ENCODE results near the gene SLC26A11.
"Not testable (repeated sequence)": the region's sequence is repeated elsewhere in the genome, so short reads cannot be mapped to it uniquely, and the experiment has no call there.

SLC26A11 gene

GRCh38 chr17:80261159-80261894 lies 41.1 kb downstream of the SLC26A11 start:
- DNase-seq (ENCODE audit: low spot score): peak; percentile 34

GRCh38 chr17:80261895-80262279 lies 41.7 kb downstream of the SLC26A11 start:
- no peak for DNase-seq (ENCODE audit: low spot score)

GRCh38 chr17:80262291-80262690 lies 42.1 kb downstream of the SLC26A11 start:
- DNase-seq (ENCODE audit: low spot score): no peak

GRCh38 chr17:80262775-80263244 lies 42.6 kb downstream of the SLC26A11 start:
- no peak for DNase-seq (ENCODE audit: low spot score)

- peak; percentile 86 for DNase-seq (ENCODE audit: low spot score)
Measured at GRCh38 chr17:80263253-80264204, 43.3 kb downstream of the SLC26A11 start.

GRCh38 chr17:80264205-80265075 lies 44.2 kb downstream of the SLC26A11 start:
- no peak for DNase-seq (ENCODE audit: low spot score)

GRCh38 chr17:80265205-80266068 lies 45.2 kb downstream of the SLC26A11 start:
- DNase-seq (ENCODE audit: low spot score): no peak

- DNase-seq (ENCODE audit: low spot score): no peak
Measured at GRCh38 chr17:80267391-80267790, 47.2 kb downstream of the SLC26A11 start.

- no peak for DNase-seq (ENCODE audit: low spot score)
Measured at GRCh38 chr17:80268427-80268826, 48.2 kb downstream of the SLC26A11 start.

- DNase-seq (ENCODE audit: low spot score): no peak
Measured at GRCh38 chr17:80269405-80269807, 49.2 kb downstream of the SLC26A11 start.

- DNase-seq (ENCODE audit: low spot score): no peak
Measured at GRCh38 chr17:80270104-80270503, 49.9 kb downstream of the SLC26A11 start.

GRCh38 chr17:80270836-80271235 lies 50.6 kb downstream of the SLC26A11 start:
- peak; percentile 79 for DNase-seq (ENCODE audit: low spot score)

- DNase-seq (ENCODE audit: low spot score): no peak
Measured at GRCh38 chr17:80272366-80272765, 52.1 kb downstream of the SLC26A11 start.

GRCh38 chr17:80274331-80274730 lies 54.1 kb downstream of the SLC26A11 start:
- DNase-seq (ENCODE audit: low spot score): no peak

- DNase-seq (ENCODE audit: low spot score): no peak
Measured at GRCh38 chr17:80274871-80275449, 54.7 kb downstream of the SLC26A11 start.

GRCh38 chr17:80275857-80276256 lies 55.6 kb downstream of the SLC26A11 start:
- not testable (repeated sequence) for DNase-seq (ENCODE audit: low spot score)

GRCh38 chr17:80277751-80278671 lies 57.8 kb downstream of the SLC26A11 start:
- DNase-seq (ENCODE audit: low spot score): no peak

GRCh38 chr17:80279895-80280294 lies 59.7 kb downstream of the SLC26A11 start:
- peak; percentile 79 for DNase-seq (ENCODE audit: low spot score)

GRCh38 chr17:80281516-80281915 lies 61.3 kb downstream of the SLC26A11 start:
- no peak for DNase-seq (ENCODE audit: low spot score)

Data from AG08395 (cell line).